Ovary (tissue), 3 donors: ENCODE measurements around the gene GYG2.

Experiments
- CTCF ChIP-seq, 3 donors: fragments of 450-650 bp in 2 of 3; fragments of 200-600 bp in 1 of 3; IDR thresholded peaks; one replicate each; pipeline versions ENCODE4 v1.5.1 to v1.8.0; 2016 to 2022; ENCODE audit warnings: antibody characterized with exemption in 3 of 3, mild to moderate bottlenecking in 1 of 3
- EP300 ChIP-seq: sonication (generic); formaldehyde crosslinking; IDR thresholded peaks from one replicate; pipeline ENCODE4 v1.6.1; 2017; ENCODE audit warnings: antibody characterized with exemption
- POLR2A ChIP-seq: fragments of 450-650 bp; IDR thresholded peaks from one replicate; pipeline ENCODE4 v1.6.1; 2017; ENCODE audit warnings: antibody characterized with exemption, mild to moderate bottlenecking, moderate library complexity
- donor health status: DM: no; HTN: no; CAD: no.

- no peak for TF ChIP-seq CTCF (IDR thresholded peaks at IDR 0.05)
- no peak for TF ChIP-seq POLR2A
- no peak for TF ChIP-seq EP300
Observed at GRCh38 chrX:2824886-2825285, 3.8 kb upstream of the GYG2 start.
